Testis (tissue), 3 donors: ENCODE measurements around the gene BAMBI. TPM values are rescaled to one million over a fixed set of nuclear protein-coding genes. Genes with fewer than 3 reads are reported as not detected.

Source experiments
- DNase-seq: peaks from one replicate; pipeline ENCODE4 v3.0.0-alpha.2; 2019
- H3K27ac ChIP-seq, 2 donors: fragments of 200-600 bp; sonication (generic); one replicate each; pipeline ENCODE4 v1.5.1; 2019
- H3K27me3 ChIP-seq: fragments of 200-600 bp; sonication (generic); one replicate; pipeline ENCODE4 v1.5.1; 2019
- H3K36me3 ChIP-seq: fragments of 200-600 bp; sonication (generic); one replicate; pipeline ENCODE4 v1.5.1; 2017; ENCODE audit warnings: low read depth; ENCODE audit errors: missing control alignments
- H3K4me1 ChIP-seq: fragments of 200-600 bp; sonication (generic); one replicate; pipeline ENCODE4 v1.5.1; 2019
- H3K4me3 ChIP-seq, 2 donors: fragments of 200-600 bp; sonication (generic); one replicate each; pipeline ENCODE4 v1.5.1; 2017 to 2019
- H3K9me3 ChIP-seq: fragments of 200-600 bp; sonication (generic); one replicate; pipeline ENCODE4 v1.5.1; 2017
- CTCF ChIP-seq, 3 experiments: fragments of 450-650 bp in 2 of 3; fragments of 200-600 bp in 1 of 3; sonication (generic) in 1 of 3; IDR thresholded peaks; one replicate each; pipeline ENCODE4 v1.5.1; 2016 to 2019; ENCODE audit warnings: antibody characterized with exemption in 3 of 3, mild to moderate bottlenecking in 2 of 3, moderate library complexity in 1 of 3
- POLR2A ChIP-seq: fragments of 450-650 bp; IDR thresholded peaks from one replicate; pipeline ENCODE4 v1.6.1; 2017; ENCODE audit warnings: antibody characterized with exemption, mild to moderate bottlenecking, moderate library complexity
- WGBS, 2 donors: methylation state at CpG; one replicate each; pipeline ENCODE4 v1.1.5; 2018; 5-methylcytosine and 5-hydroxymethylcytosine counted together
- intact Hi-C: fragments of 100-400 bp; cut with DNase I; formaldehyde crosslinking; loops from one replicate; pipeline ENCODE4 v1.15.1; 2023; ENCODE audit warnings: low total_unique reads
- polyA plus RNA-seq: library from polyadenylated mRNA; stranded (reverse); fragments of 350-450 nt; fragmentation: Illumina TruSeq; extraction: RNeasy Lipid Tissue Mini Kit (QIAGEN cat#74804); gene quantifications from one replicate; pipeline ENCODE4 v1.2.3, GENCODE V29; 2014; ENCODE audit warnings: low read depth, low replicate concordance; ENCODE audit not compliant: insufficient read depth
- total RNA-seq, 2 donors: library from RNA; depleted of rRNA; stranded (reverse); fragments of >200 nt; gene quantifications; one replicate each; pipeline ENCODE4 v1.2.3, GENCODE V29; 2016

The BAMBI gene
- total and polyA plus RNA-seq, 3 donors from 2014 or later, result 24.4 to 59.6 (median 49.7) TPM

GRCh38 chr10:28664369-28664740 lies 13.0 kb upstream of the BAMBI start:
- Histone ChIP-seq H3K4me3 (no peak overlapping the region), H3K27me3 (no peaks in the 10 kb centered on the region), H3K27ac (no peak overlapping the region), H3K9me3 (no peaks in the 10 kb centered on the region), H3K4me1 (peaks cover 9% of the 10 kb centered on the region), H3K36me3 (no peaks in the 10 kb centered on the region)
- DNase-seq, result no peak
- intact Hi-C loops, result loop anchor here (10.0 kb wide), 1 partner anchor 330 kb away; no protein-coding TSS in a partner anchor
- WGBS, 2 donors, result 70% methylated on average over 6 of the region's 6 CpGs
- TF ChIP-seq CTCF (IDR thresholded peaks at IDR 0.05) (no peak), POLR2A (no peak)

- no peak overlapping the region for H3K27ac ChIP-seq
- H3K36me3 ChIP-seq, result no peaks in the 10 kb centered on the region
Measured at GRCh38 chr10:28666751-28667467, 10.4 kb upstream of the BAMBI start.

GRCh38 chr10:28668363-28669226 lies 8.7 kb upstream of the BAMBI start:
- intact Hi-C loops, result loop anchor here (10.0 kb wide), 1 partner anchor 326 kb away; no protein-coding TSS in a partner anchor
- no peak overlapping the region for H3K27ac ChIP-seq

More at GRCh38 chr10:28666751-28667467, 10.4 kb upstream of the BAMBI start:
- H3K27me3 ChIP-seq, result no peaks in the 10 kb centered on the region
- no peak for TF ChIP-seq POLR2A
- no peak for TF ChIP-seq CTCF (IDR thresholded peaks at IDR 0.05)
- WGBS, 2 donors, result 83 to 90% methylated on average over 12 of the region's 12 CpGs
- no peaks in the 10 kb centered on the region for H3K9me3 ChIP-seq
- DNase-seq, result no peak
- intact Hi-C loops, result loop anchor here (10.0 kb wide), 1 partner anchor 328 kb away; no protein-coding TSS in a partner anchor
- peaks cover 9% of the 10 kb centered on the region for H3K4me1 ChIP-seq
- H3K4me3 ChIP-seq, result no peak overlapping the region

More at GRCh38 chr10:28668363-28669226, 8.7 kb upstream of the BAMBI start:
- Histone ChIP-seq H3K4me1 (peaks cover 7% of the 10 kb centered on the region), H3K4me3 (peak overlapping the region; percentile 34 to 55), H3K27me3 (no peaks in the 10 kb centered on the region), H3K9me3 (no peaks in the 10 kb centered on the region), H3K36me3 (no peaks in the 10 kb centered on the region)
- WGBS, 2 donors, result 0 to 1% methylated on average over 34 to 59 of the region's 59 CpGs
- TF ChIP-seq POLR2A (no peak), CTCF (IDR thresholded peaks at IDR 0.05) (no peak)
- peak; percentile 69 for DNase-seq
